MV-4-11 (cell line): ENCODE measurements around the gene ABCA7.

ENCODE experiments used
- DNase-seq: peaks from one replicate; lab custom pipeline; 2025; lab: John Stamatoyannopoulos, UW

Gene ABCA7

DNA sequence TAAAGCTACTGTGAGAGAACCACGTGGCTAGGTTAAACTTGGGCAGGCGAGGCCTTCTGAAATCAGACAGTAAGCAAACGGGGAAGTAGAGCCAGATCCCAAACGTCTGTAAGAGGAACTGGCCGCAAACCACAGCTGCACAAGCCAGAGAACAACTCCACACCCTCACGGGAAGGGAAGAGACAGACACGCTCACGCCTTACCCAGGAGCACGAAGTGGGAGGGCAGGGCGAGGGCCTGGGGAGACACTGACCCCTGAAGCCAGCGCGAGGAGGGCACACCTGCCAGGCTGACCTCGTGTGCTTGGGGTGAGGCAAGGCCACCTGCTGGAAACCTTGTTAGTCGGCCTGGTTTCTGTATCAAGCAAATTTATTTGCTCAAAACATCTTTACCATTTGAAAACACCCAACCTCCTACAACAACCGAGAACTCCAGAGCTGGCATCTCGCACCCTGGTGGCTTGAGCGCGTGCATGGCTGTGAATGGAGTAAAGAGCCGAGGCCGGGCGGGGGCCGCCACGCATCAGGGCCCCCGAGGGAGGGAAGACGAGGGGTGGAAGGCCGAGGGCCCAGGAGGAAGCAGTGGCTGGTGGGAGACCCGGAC lies 48.0 kb downstream of the ABCA7 start:
- DNase-seq: peak; percentile 99

DNA sequence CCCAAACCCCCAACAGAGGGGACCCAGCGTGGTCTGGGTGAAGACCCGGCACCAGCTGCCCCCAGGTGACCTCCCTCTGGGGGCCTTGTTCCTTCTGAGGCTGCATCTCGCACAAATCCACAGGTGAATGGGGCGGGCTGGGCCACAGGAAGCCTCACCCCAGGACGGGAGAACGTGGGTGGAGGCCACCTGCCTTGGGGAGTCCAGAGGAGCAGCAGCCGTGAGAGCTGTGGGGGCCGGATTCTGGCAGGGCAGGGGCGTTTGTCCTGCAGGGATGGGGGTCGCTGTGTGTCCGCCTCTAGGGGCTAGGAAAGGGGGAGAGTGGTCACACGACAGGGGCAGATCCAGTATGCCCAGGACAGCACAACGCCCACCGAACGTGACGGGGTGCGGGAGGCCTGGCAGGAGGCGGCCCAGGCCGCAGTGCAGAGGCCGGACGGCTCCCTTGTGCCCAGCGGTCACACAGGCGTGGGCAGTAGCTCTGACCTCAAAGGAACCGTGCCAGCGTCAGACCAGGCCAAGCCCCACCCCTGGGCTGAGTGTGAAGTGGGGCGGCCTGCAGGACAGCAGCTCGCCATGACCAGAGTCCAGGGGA lies 48.6 kb downstream of the ABCA7 start:
- DNase-seq: no peak

DNA sequence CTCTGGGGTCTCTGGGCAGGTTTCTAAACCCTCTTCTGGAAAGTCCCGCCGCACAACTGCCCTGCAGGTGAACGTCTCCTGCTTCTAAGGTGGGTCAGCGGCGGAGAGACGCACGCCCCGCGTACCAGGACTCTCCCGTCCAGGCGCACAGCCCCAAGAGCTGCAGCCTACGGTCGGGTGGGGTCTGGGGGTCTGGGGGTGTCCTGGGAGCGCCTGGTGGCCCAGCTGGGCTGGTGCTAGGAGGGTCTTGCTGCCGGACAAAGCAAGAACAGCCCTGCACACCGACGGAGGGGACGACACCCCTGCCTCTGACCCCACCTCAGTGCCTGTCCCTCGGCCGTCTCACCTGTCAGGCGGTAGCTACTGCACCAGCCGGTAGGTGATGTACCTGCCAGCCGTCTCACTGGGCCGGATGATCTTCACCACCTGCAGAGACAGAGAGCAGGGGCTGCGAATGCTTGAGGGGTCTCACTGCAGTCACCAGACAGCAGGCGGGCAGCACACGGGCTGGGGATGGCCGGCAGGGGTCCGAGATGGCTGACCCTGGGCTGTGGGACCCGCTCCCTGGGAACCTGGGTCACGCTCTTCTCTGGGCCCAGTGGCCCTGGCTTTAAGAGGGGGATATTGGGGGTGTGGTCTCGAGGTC lies 49.3 kb downstream of the ABCA7 start:
- DNase-seq: no peak

DNA sequence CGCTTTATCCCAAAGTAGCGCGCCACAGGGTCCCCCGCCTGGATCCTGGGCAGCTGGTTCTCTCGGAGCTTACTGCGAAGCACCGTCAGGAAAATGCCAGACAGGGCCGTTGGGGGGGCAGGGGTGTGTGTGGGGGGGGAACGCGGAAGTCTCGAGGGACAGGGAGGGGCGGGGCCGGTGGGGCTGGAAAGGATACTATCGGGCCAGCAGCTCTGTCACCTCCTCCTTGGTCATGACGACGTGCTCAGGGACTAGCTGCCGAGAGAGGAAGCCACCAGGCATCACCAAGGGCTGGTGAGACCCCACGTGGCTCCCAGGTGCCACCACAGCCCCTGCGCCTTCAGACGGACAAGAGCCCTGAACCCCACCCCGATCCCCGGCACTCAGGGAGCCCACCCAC lies 50.0 kb downstream of the ABCA7 start:
- no peak for DNase-seq

DNA sequence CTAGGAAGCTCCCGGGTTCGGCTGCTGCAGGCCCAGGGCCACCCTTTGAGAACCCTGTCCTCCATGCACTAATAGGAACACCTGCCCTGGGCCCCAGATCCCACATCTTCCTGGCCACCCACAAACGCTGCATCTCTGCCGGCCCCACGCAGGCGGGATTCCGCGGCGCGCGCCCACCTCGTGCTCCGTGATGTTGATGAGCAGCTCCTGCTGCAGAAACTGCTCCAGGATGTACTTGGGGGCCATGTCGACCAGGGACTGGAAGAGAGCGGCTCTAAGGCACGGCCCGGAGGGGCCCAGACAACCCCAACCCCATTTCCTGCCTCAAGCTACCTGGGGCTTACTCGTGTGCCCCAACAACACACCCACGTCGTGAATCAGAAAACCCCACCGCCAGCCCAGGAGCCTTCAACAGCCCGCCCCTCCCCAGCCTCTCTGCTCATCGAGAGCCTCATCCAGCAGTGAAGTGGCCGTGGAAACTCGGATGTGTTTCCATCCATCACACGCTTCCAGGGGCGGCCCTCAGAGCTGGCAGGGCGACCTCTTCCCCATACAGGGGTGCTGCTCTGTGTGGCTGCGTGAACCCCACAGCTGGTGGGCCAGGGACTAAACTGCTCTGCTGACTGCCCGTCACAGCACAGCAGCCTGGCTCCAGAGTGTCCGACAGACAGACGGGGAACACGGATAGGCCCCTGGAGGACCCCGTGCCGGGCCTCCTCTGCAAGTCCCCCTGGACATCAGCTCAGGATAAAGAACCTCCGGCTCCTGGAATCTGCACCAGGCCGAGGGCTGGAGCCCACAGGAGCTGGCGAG lies 51.0 kb downstream of the ABCA7 start:
- DNase-seq: no peak

DNA sequence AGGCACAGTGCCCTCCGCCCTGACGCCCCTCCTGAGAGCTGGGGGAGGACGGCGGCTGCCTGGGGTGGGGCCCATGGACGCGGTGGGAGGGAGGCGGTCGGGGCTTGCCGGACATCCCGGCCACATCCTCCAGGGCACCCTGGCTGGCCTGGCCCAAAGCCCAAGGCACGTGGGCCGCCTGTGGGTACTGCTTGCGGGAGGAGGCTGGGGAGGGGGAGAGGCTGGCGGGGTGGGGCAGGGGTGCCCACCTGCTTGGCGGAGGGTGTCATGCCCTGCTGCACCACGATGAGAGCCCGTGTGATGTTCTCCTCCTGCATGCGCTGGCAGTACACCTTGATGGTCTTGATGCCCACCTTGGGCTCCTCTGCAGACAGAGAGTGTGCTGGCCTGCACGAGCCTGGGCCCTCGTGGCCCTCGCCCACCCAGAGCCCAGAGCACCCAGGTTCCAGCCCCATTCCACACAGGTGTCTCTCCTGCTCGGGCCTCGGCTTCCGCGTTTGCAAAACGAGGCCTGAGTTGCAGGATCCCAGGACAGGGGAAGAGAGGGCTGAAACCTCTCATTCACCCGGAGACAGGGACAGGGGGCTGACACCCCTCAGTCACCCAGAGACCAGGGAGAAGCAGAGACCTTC lies 51.8 kb downstream of the ABCA7 start:
- DNase-seq: no peak

DNA sequence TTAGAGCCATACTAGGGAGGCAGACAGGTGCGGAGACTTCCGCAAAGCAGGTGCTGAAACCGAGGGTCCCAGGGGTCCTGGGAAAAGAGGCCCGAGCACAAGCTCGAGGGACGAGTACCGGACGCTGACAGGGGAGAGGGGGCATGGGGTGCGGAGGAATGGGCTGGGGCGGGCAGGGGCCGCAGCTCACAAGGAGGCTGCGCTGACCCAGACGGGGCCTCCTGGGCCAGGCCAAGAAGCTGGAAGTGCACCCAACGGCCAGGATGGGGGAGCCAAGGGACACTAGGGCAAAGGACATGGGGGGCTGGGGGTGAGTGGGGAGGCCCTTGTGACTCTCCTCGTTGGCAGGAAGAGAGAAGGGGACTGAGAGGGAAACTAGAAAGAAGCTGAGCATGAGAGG lies 53.4 kb downstream of the ABCA7 start:
- no peak for DNase-seq

DNA sequence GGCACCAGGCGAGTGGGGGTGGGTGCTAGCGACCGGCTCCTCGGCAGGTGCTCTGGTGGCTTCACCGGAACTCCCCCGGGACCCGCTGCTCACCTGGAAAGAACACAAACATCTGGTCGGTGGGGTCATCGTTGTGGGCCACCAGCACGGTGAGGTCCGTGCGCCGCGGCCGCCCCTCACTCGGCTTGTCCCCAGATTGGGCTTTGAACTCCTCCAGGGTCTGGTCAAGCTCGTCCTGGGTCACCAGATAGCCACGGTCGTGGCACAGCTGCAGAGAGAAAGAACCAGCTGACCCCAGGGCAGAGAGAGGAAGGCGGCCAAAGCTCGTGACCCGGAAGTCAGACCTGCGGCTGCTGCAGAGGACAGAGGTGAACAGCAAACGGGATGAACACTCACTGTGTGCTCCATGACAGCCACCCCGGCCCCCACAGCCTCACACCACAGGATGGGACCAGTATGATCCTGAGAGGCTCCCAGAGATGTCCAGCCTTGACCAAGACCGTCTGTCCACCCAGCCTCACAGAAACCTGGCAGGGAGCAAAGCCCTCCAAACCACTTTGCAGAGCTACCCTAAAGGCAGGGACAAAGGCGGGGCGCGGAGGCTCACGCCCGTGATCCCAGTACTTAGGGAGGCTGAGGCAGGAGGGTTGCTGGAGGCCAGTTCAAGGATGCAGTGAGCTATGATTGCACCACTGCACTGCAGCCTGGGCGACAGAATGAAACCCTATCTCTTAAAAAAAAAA lies 54.1 kb downstream of the ABCA7 start:
- peak; percentile 24 for DNase-seq

DNA sequence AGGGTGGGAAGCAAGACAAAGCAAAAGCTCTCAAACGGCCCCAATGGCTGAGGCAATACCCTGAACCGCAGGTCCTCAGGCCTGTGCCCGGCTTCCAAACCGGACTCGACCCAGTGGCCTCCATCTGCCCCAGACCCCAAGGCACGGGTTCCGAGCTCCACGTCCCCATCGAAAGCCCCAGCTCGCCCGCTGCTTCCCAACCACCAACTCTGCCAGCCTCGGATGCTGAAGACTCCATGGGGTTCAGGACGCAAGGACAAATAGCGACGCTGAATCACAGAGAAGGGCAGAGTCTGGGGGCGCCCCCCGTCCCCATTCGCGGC lies 54.7 kb downstream of the ABCA7 start:
- DNase-seq: no peak

DNA sequence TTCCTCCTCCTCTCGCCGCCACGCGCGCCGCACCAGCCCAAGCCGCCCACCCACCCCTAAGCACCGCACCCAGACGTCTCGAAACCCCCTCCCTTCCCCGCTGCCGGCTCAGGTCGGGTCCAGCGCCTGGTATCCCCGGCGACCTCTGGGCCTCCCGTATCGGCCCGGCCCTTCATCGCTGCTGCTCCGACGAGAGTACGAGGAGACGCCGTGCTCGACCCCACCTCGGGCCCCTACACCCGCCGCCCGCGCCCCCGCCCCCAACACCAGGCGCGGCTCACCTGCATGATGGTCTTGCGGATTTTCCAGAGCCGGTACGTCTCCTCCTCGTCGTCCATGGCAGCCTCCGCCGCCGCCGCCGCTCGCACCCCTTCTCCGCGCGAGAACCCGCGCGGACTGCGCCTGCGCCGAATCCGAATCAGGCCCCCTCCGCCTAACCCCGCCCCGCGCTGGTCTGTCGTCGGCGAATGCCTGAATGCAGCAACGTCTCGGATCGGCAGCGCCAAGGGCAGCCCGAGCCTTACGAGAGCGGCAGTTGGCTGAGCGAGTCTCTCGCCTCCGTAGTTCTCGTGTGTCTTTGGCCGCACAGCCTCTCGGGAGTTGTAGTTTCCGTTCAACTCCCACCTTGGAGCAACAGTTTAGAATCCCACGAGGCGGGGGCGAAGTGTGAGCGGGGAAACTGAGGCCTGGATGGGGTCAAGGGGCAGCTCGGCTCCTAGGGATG lies 55.2 kb downstream of the ABCA7 start, which contains the start of gene POLR2E:
POLR2E (minus strand) TSS at position 398 of the 724 bp plus-strand sequence; CDS start at position 338, 60 bp downstream.
- peak; percentile 98 for DNase-seq

DNA sequence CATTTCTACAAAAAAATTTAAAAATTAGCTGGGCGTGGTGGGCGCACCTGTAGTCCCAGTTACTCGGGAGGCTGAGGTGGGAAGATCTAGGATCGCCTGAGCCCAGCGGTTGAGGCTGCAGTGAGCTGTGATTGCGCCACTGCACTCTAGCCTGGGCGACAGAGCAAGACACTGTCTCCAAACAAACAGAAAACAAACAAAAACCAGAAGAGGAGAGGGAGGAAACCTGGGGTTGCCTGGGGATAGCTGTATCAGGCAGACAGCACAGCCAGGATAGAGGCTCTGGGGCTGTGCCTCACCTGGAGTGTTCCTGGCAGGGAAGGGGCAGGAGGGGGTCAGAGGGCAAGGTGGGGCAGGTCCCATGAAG lies 57.9 kb downstream of the ABCA7 start:
- no peak for DNase-seq

DNA sequence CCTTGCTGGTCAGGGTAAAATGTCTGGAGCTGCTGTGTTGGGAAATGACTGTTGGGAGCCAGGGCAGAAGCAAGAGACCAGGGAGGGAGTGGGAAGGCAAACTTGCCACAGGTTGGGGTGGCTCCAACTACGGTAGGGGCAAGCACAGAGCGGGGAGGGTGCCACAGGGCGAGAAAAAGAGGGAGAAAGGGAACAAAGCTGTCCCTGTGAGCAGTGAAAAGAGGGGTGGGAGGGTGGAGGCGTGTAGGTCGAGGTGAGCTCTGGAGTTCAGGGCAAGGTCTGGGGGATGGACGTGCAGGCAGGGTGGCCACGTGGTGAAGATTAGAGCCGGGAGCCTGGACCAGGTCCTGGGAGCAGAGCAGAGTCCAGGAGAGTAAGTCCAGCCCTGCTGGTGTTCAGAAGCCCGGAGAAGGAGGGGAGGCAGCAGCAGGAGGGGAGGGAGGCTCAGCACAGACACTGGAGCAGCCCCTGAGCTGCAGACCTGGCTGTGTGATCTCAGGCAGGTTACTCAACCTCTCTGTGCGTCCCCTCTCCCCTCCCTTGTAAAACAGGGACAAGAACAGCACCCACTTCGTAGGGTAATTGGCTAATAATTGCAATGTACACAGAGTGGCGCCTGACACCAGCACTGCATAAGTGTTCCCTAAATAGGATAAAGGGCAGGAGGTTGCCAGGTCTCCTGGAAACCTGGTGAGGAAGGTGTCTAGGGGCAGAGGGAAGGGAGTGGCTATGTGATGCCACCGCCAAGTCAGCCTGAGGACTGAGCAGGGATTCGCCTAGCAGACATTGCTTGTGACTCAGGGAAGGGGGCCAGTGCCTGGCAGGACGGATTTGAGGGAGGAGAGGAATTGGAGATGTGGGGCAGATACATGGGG lies 58.5 kb downstream of the ABCA7 start:
- DNase-seq: no peak

DNA sequence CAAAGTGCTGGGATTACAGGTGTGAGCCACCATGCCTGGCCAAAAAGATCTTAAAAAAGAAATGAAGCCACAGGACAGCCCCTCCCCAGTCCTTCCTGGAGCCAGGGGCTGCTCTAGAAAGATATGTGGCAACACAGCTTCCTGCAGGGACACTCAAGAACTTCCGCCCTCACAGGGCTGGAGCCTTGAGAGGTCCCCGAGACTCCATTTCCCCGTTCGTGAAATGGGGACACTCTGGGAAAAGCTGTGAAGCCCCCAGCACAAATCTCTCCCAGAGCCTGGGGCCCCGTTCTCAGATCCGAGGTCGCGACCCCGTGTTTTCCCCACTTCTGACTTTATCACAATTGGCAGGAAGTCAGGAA lies 61.4 kb downstream of the ABCA7 start:
- peak; percentile 81 for DNase-seq

DNA sequence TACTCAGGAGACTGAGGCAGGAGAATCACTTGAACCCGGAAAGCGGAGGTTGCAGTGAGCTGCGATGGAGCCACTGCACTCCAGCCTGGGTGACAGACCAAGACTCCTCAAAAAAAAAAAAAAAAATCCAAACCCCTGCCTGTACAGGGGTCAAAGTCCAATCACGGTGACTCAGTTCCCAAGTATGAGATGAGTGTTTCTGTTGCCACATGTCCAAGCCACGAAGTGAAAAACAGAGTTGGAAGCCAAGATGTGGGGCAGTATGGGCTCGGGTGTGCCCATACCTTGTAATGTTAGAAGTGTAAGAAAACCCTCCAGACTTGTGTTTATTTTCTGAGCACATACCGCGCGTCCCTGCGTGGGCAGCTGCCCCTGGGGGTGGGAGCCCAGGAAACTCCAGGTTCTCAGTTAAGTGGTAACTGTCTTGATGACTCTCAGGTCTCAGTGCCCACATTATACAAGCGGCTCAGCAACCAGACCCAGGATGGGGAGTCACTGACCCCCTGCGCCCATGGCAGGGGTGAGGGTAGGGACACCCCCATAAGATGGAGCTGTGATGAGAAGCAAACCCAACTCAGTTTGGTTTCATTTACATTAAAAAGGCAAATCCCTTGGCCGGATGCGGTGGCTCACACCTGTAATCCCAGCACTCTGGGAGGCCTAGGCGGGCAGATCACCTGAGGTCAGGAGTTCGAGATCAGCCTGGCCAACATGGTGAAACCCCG lies 62.7 kb downstream of the ABCA7 start:
- DNase-seq: peak; percentile 76

DNA sequence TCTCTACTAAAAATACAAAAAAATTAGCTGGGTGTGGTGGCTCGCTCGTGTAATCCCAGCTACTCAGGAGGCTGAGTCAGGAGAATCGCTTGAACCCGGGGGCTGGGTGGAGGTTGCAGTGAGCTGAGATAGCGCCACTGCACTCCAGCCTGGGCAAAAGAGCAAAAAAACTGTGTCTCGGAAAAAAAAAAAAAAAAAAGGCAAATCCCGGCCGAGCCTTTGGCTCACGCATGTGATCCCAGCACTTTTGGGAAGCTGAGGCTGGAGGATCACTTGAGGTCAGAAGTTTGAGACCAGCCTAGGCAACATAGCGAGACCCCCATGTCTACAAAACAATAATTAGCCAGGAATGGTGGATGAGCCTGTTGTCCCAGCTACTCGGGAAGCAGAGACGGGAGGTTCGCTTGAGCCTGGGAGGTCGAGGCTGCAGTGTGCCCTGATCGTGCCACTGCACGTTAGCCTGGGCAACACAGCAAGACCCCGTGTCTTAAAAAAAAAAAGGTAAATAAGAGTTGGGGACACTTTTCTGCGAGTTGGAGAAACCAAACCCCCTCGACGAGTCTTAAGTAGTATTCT lies 63.3 kb downstream of the ABCA7 start:
- no peak for DNase-seq

DNA sequence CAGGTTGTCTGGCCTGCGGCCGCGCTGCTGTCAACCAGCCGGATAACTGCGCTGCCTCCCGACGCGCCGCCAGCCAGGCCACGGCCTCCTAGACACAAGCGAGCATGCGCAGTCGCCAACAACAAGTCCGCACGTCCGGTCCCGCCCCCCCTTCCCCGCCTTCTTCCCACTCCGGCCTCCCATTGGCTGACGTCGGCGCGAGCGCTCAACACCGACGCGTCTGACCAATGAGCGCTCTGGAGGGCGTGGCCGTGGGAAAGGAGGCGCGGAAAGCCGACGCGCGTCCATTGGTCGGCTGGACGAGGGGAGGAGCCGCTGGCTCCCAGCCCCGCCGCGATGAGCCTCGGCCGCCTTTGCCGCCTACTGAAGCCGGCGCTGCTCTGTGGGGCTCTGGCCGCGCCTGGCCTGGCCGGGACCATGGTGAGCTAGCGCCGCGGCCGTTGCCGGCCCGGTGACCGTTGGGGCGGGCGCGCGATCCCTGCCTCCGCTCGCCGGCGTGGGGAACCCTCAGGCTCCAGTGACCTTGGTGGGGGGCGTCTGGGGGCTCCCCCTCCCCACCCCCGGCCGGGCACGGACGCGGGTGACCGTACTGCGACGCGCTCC lies 63.9 kb downstream of the ABCA7 start, which contains the start of gene GPX4:
GPX4 (plus strand) TSS at position 287 of the 603 bp plus-strand sequence; CDS start at position 337, 50 bp downstream.
- peak; percentile 99 for DNase-seq

DNA sequence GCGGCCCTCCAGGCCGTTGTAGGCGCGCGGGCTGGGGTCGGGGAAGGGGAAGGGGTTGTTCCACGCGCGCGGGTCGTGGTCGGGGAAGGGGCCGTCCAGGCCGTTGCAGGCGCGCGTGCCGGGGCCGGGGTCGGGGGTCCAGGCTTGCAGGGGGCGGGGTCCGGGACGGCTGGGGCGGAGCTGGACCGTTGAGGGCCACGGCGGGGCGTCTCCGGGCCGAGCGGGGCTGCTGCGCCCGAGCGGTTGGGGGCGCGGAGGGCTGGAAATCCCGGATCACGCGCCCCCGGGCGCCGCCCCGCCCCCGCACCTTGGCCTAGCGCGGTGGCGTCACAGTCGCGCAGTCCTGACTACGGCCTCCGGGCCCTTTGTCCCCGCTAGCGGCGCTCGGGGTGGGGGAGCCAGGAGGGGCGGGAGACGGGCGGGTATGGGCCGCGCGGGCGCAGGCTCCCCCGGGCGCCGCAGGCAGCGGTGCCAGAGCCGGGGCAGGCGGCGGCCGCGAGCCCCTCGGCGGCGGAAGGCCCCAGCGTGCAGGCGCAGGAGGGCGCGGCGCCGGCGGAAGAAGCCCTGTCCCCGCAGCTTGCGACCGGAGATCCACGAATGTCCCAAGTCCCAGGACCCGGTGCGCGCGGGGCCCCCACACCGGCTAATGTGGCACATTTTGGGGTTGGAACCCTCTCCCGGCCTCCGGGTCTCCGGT lies 64.6 kb downstream of the ABCA7 start:
- peak; percentile 47 for DNase-seq
